ENCODE results near the gene CNR2.

DNA sequence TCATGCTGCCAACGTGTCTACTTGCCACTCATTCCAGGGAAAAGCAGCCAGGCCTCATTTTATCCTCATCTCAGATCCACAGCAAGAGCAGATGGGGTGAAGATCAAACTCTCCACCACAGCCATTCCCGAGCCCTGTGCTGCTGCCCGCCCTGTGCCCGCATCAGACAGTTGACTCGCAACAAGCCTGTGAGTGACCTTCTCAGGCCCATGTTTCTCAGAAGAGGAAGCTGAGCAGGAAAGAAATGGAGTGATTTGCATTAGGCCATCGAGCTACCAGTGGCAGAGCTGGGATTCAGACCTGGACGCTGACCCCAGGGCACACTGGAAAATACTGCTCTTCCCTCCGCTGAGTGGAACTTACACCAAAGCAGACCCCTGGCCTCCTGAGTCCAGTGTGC is 1.2 kb downstream of the CNR2 start:
- no peak for TF ChIP-seq CTCF (IDR thresholded peaks at IDR 0.05)
- no peak for TF ChIP-seq POLR2A (IDR thresholded peaks at IDR 0.05)

Data from vagina (tissue), 2 donors.